ENCODE results near the gene CCDC28B. TPM values are rescaled to one million over a fixed set of nuclear protein-coding genes. Genes with fewer than 3 reads are reported as not detected.
A peak's percentile ranks its signal among the peaks of the same experiment; 100 is the strongest.

CCDC28B gene
- total and polyA plus RNA-seq, 2 of the 13 experiments (the other 11 are each of a cell fraction or from before 2014, with no cell fraction given), result 2.6 to 3.5 TPM

DNA sequence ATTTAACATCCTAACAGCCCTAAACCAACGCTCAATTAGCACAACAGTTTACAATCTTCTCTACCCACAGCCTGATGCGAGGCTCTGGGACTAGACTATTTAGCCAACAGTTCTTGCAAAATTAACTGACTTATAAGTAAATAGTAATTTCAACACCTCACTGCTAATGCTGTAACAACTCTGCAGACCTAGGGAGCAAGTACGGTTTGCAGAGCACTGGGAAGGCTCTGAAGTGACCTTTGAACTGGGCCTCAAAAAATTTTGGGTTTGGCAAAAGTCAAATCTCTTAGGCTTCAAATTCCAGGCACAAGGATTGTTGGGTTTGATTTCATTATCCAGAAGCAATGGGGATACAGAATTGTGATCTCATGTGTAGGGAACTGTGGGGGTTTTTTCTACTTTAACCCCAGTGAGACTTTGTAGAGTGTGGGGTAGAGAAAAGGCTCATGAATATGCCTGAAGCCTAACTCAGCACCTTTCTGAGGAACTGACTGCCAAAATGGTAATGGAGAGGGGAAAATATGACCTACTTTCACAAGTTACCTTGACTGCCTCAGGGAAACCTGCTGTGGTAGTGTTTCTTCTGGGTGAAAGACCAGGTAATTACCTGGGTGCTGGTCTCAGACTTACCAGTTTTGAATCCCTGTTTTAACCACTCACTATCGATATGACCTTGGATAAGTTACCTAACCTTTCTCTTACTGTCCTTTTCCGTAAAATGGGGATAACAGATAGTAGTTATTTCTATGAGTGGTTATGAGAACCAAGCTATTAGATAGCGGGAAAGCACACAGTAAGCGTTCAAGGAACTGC lies 21.8 kb upstream of the CCDC28B start (continued):
- TF ChIP-seq, protein P1, sequence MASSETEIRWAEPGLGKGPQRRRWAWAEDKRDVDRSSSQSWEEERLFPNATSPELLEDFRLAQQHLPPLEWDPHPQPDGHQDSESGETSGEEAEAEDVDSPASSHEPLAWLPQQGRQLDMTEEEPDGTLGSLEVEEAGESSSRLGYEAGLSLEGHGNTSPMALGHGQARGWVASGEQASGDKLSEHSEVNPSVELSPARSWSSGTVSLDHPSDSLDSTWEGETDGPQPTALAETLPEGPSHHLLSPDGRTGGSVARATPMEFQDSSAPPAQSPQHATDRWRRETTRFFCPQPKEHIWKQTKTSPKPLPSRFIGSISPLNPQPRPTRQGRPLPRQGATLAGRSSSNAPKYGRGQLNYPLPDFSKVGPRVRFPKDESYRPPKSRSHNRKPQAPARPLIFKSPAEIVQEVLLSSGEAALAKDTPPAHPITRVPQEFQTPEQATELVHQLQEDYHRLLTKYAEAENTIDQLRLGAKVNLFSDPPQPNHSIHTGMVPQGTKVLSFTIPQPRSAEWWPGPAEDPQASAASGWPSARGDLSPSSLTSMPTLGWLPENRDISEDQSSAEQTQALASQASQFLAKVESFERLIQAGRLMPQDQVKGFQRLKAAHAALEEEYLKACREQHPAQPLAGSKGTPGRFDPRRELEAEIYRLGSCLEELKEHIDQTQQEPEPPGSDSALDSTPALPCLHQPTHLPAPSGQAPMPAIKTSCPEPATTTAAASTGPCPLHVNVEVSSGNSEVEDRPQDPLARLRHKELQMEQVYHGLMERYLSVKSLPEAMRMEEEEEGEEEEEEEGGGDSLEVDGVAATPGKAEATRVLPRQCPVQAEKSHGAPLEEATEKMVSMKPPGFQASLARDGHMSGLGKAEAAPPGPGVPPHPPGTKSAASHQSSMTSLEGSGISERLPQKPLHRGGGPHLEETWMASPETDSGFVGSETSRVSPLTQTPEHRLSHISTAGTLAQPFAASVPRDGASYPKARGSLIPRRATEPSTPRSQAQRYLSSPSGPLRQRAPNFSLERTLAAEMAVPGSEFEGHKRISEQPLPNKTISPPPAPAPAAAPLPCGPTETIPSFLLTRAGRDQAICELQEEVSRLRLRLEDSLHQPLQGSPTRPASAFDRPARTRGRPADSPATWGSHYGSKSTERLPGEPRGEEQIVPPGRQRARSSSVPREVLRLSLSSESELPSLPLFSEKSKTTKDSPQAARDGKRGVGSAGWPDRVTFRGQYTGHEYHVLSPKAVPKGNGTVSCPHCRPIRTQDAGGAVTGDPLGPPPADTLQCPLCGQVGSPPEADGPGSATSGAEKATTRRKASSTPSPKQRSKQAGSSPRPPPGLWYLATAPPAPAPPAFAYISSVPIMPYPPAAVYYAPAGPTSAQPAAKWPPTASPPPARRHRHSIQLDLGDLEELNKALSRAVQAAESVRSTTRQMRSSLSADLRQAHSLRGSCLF (CRISPR knock-in tag; IDR thresholded peaks at IDR 0.05; ENCODE audit: borderline replicate concordance), result no peak
- TF ChIP-seq ZNF33B (CRISPR knock-in tag; IDR thresholded peaks at IDR 0.05) (no peak), NFKB2 (CRISPR knock-in tag; IDR thresholded peaks at IDR 0.05; ENCODE audit: borderline replicate concordance) (no peak), HNRNPL (IDR thresholded peaks at IDR 0.05; ENCODE audit: low read depth, low read length) (no peak), GABPA (IDR thresholded peaks at IDR 0.05; ENCODE audit: low read depth, low read length) (no peak), GABPA (CRISPR knock-in tag; IDR thresholded peaks at IDR 0.05; ENCODE audit: low read depth) (no peak), ZNF251 (CRISPR knock-in tag; IDR thresholded peaks at IDR 0.05) (no peak), MED8 (CRISPR knock-in tag; IDR thresholded peaks at IDR 0.05; ENCODE audit: insufficient replicate concordance) (no peak), TCF12 (IDR thresholded peaks at IDR 0.05) (no peak), TCF12 (CRISPR knock-in tag; IDR thresholded peaks at IDR 0.05) (no peak), ZNF598 (CRISPR knock-in tag; IDR thresholded peaks at IDR 0.05; ENCODE audit: borderline replicate concordance) (no peak), ZNF253 (CRISPR knock-in tag; IDR thresholded peaks at IDR 0.05; ENCODE audit: borderline replicate concordance) (no peak), CENPT (CRISPR knock-in tag; IDR thresholded peaks at IDR 0.05; ENCODE audit: low read depth) (no peak), RAD21 (CRISPR knock-in tag; IDR thresholded peaks at IDR 0.05) (no peak), HMG20A (CRISPR knock-in tag; IDR thresholded peaks at IDR 0.05; ENCODE audit: borderline replicate concordance) (peak; percentile 54; the same call in 1 of the 2 replicates), DNMT3B (CRISPR knock-in tag; conservative IDR thresholded peaks at IDR 0.05) (no peak), CCAR2 (optimal IDR thresholded peaks at IDR 0.05; ENCODE audit: low read depth, low read length) (no peak), THAP11 (CRISPR knock-in tag; IDR thresholded peaks at IDR 0.05) (peak; percentile 70), HMG20B (CRISPR knock-in tag; conservative IDR thresholded peaks at IDR 0.05) (no peak), ZNF264 (CRISPR knock-in tag; IDR thresholded peaks at IDR 0.05) (0 out of 2 replicates have a peak, but pooled peaks have one; percentile 2), HCFC1 (IDR thresholded peaks at IDR 0.05; ENCODE audit: low read depth, low read length) (no peak)
- TF ChIP-seq, protein P2, sequence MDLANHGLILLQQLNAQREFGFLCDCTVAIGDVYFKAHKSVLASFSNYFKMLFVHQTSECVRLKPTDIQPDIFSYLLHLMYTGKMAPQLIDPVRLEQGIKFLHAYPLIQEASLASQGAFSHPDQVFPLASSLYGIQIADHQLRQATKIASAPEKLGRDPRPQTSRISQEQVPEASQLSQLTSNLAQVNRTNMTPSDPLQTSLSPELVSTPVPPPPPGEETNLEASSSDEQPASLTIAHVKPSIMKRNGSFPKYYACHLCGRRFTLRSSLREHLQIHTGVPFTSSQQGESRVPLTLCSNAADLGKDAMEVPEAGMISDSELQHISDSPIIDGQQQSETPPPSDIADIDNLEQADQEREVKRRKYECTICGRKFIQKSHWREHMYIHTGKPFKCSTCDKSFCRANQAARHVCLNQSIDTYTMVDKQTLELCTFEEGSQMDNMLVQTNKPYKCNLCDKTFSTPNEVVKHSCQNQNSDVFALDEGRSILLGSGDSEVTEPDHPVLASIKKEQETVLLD (CRISPR knock-in tag; IDR thresholded peaks at IDR 0.05; ENCODE audit: low read depth), result no peak
- TF ChIP-seq, protein P3, sequence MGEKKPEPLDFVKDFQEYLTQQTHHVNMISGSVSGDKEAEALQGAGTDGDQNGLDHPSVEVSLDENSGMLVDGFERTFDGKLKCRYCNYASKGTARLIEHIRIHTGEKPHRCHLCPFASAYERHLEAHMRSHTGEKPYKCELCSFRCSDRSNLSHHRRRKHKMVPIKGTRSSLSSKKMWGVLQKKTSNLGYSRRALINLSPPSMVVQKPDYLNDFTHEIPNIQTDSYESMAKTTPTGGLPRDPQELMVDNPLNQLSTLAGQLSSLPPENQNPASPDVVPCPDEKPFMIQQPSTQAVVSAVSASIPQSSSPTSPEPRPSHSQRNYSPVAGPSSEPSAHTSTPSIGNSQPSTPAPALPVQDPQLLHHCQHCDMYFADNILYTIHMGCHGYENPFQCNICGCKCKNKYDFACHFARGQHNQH (CRISPR knock-in tag; IDR thresholded peaks at IDR 0.05), result peak; percentile 31; the same call in 1 of the 2 replicates
